ENCODE measurements around the gene GADD45G.

The GADD45G gene

GRCh38 chr9:89630508-89630907 lies 25.7 kb downstream of the GADD45G start:
- no peak for DNase-seq (ENCODE audit: low spot score)

- DNase-seq (ENCODE audit: low spot score) = no peak
Measured at GRCh38 chr9:89631384-89631783, 26.6 kb downstream of the GADD45G start.

GRCh38 chr9:89632192-89632733 lies 27.5 kb downstream of the GADD45G start:
- no peak for DNase-seq (ENCODE audit: low spot score)

GRCh38 chr9:89632736-89633135 lies 27.9 kb downstream of the GADD45G start:
- no peak for DNase-seq (ENCODE audit: low spot score)

GRCh38 chr9:89633404-89633803 lies 28.6 kb downstream of the GADD45G start:
- no peak for DNase-seq (ENCODE audit: low spot score)

GRCh38 chr9:89633920-89634319 lies 29.1 kb downstream of the GADD45G start:
- DNase-seq (ENCODE audit: low spot score) = no peak

- no peak for DNase-seq (ENCODE audit: low spot score)
Measured at GRCh38 chr9:89634995-89635742, 30.4 kb downstream of the GADD45G start.

- no peak for DNase-seq (ENCODE audit: low spot score)
Measured at GRCh38 chr9:89635816-89636215, 31.0 kb downstream of the GADD45G start.

GRCh38 chr9:89637787-89638186 lies 33.0 kb downstream of the GADD45G start:
- DNase-seq (ENCODE audit: low spot score) = no peak

GRCh38 chr9:89638359-89638758 lies 33.5 kb downstream of the GADD45G start:
- no peak for DNase-seq (ENCODE audit: low spot score)

GRCh38 chr9:89638893-89639292 lies 34.1 kb downstream of the GADD45G start:
- DNase-seq (ENCODE audit: low spot score) = no peak

GRCh38 chr9:89639367-89639795 lies 34.6 kb downstream of the GADD45G start:
- DNase-seq (ENCODE audit: low spot score) = no peak

GRCh38 chr9:89639961-89640360 lies 35.1 kb downstream of the GADD45G start:
- DNase-seq (ENCODE audit: low spot score) = no peak

- no peak for DNase-seq (ENCODE audit: low spot score)
Measured at GRCh38 chr9:89640361-89640760, 35.5 kb downstream of the GADD45G start.

- no peak for DNase-seq (ENCODE audit: low spot score)
Measured at GRCh38 chr9:89640801-89641200, 36.0 kb downstream of the GADD45G start.

- no peak for DNase-seq (ENCODE audit: low spot score)
Measured at GRCh38 chr9:89641980-89642379, 37.2 kb downstream of the GADD45G start.

- DNase-seq (ENCODE audit: low spot score) = no peak
Measured at GRCh38 chr9:89642789-89643188, 38.0 kb downstream of the GADD45G start.

GRCh38 chr9:89646189-89646939 lies 41.6 kb downstream of the GADD45G start:
- no peak for DNase-seq (ENCODE audit: low spot score)

- no peak for DNase-seq (ENCODE audit: low spot score)
Measured at GRCh38 chr9:89647366-89648128, 42.7 kb downstream of the GADD45G start.

- DNase-seq (ENCODE audit: low spot score) = no peak
Measured at GRCh38 chr9:89648247-89649000, 43.6 kb downstream of the GADD45G start.

- no peak for DNase-seq (ENCODE audit: low spot score)
Measured at GRCh38 chr9:89649039-89649691, 44.4 kb downstream of the GADD45G start.

Data from LoVo (cell line).